ENCODE data around the gene NPHS1.

NPHS1 gene

GRCh38 chr19:35824150-35824549 is 28.2 kb downstream of the NPHS1 start:
- H3K9ac ChIP-seq (ENCODE audit: low read length): no peak overlapping the region
- H3K4me3 ChIP-seq (ENCODE audit: low read length): no peak overlapping the region
- no peaks in the 10 kb centered on the region for H3K27me3 ChIP-seq (ENCODE audit: control insufficient read depth, insufficient read depth, low read length)
- no peaks in the 10 kb centered on the region for H3K36me3 ChIP-seq (ENCODE audit: control insufficient read depth, low read depth, low read length)
- H3K9me3 ChIP-seq (ENCODE audit: control insufficient read depth, low read depth, low read length): no peaks in the 10 kb centered on the region
- peaks cover 3% of the 10 kb centered on the region for H3K4me1 ChIP-seq (ENCODE audit: control insufficient read depth, low read depth, low read length)
- no peak overlapping the region for H3K27ac ChIP-seq (ENCODE audit: low read length)

- Histone ChIP-seq H3K27me3 (ENCODE audit: control insufficient read depth, insufficient read depth, low read length) (no peaks in the 10 kb centered on the region), H3K4me1 (ENCODE audit: control insufficient read depth, low read depth, low read length) (peaks cover 3% of the 10 kb centered on the region), H3K9ac (ENCODE audit: low read length) (no peak overlapping the region), H3K36me3 (ENCODE audit: control insufficient read depth, low read depth, low read length) (no peaks in the 10 kb centered on the region), H3K9me3 (ENCODE audit: control insufficient read depth, low read depth, low read length) (no peaks in the 10 kb centered on the region), H3K27ac (ENCODE audit: low read length) (no peak overlapping the region), H3K4me3 (ENCODE audit: low read length) (no peak overlapping the region)
Observed at GRCh38 chr19:35822579-35822978, 29.7 kb downstream of the NPHS1 start.

- no peak overlapping the region for H3K27ac ChIP-seq (ENCODE audit: low read length)
- no peaks in the 10 kb centered on the region for H3K27me3 ChIP-seq (ENCODE audit: control insufficient read depth, insufficient read depth, low read length)
- H3K9ac ChIP-seq (ENCODE audit: low read length): no peak overlapping the region
- peaks cover 3% of the 10 kb centered on the region for H3K4me1 ChIP-seq (ENCODE audit: control insufficient read depth, low read depth, low read length)
- no peaks in the 10 kb centered on the region for H3K36me3 ChIP-seq (ENCODE audit: control insufficient read depth, low read depth, low read length)
- no peak overlapping the region for H3K4me3 ChIP-seq (ENCODE audit: low read length)
- H3K9me3 ChIP-seq (ENCODE audit: control insufficient read depth, low read depth, low read length): no peaks in the 10 kb centered on the region
Observed at GRCh38 chr19:35818445-35818844, 33.9 kb downstream of the NPHS1 start.

- no peak overlapping the region for H3K9ac ChIP-seq (ENCODE audit: low read length)
- no peak overlapping the region for H3K27ac ChIP-seq (ENCODE audit: low read length)
- H3K4me3 ChIP-seq (ENCODE audit: low read length): no peak overlapping the region
- H3K36me3 ChIP-seq (ENCODE audit: control insufficient read depth, low read depth, low read length): no peaks in the 10 kb centered on the region
- no peaks in the 10 kb centered on the region for H3K9me3 ChIP-seq (ENCODE audit: control insufficient read depth, low read depth, low read length)
- H3K27me3 ChIP-seq (ENCODE audit: control insufficient read depth, insufficient read depth, low read length): no peaks in the 10 kb centered on the region
- H3K4me1 ChIP-seq (ENCODE audit: control insufficient read depth, low read depth, low read length): peaks cover 3% of the 10 kb centered on the region
Observed at GRCh38 chr19:35816846-35817245, 35.5 kb downstream of the NPHS1 start.

GRCh38 chr19:35816262-35816661 is 36.0 kb downstream of the NPHS1 start:
- no peak overlapping the region for H3K4me3 ChIP-seq (ENCODE audit: low read length)
- no peaks in the 10 kb centered on the region for H3K9me3 ChIP-seq (ENCODE audit: control insufficient read depth, low read depth, low read length)
- H3K4me1 ChIP-seq (ENCODE audit: control insufficient read depth, low read depth, low read length): peaks cover 3% of the 10 kb centered on the region
- no peak overlapping the region for H3K9ac ChIP-seq (ENCODE audit: low read length)
- H3K27ac ChIP-seq (ENCODE audit: low read length): no peak overlapping the region
- H3K27me3 ChIP-seq (ENCODE audit: control insufficient read depth, insufficient read depth, low read length): no peaks in the 10 kb centered on the region
- no peaks in the 10 kb centered on the region for H3K36me3 ChIP-seq (ENCODE audit: control insufficient read depth, low read depth, low read length)

GRCh38 chr19:35813043-35813890 is 39.0 kb downstream of the NPHS1 start:
- no peak overlapping the region for H3K4me3 ChIP-seq (ENCODE audit: low read length)
- H3K9me3 ChIP-seq (ENCODE audit: control insufficient read depth, low read depth, low read length): no peaks in the 10 kb centered on the region
- H3K4me1 ChIP-seq (ENCODE audit: control insufficient read depth, low read depth, low read length): no peaks in the 10 kb centered on the region
- H3K9ac ChIP-seq (ENCODE audit: low read length): no peak overlapping the region
- H3K27ac ChIP-seq (ENCODE audit: low read length): no peak overlapping the region
- H3K27me3 ChIP-seq (ENCODE audit: control insufficient read depth, insufficient read depth, low read length): no peaks in the 10 kb centered on the region
- H3K36me3 ChIP-seq (ENCODE audit: control insufficient read depth, low read depth, low read length): no peaks in the 10 kb centered on the region

GRCh38 chr19:35812220-35813042 is 39.9 kb downstream of the NPHS1 start, which contains the start of gene PRODH2:
PRODH2 (minus strand) TSS chr19:35812845; CDS start chr19:35812805, 40 bp downstream.
- H3K9me3 ChIP-seq (ENCODE audit: control insufficient read depth, low read depth, low read length): no peaks in the 10 kb centered on the region
- H3K9ac ChIP-seq (ENCODE audit: low read length): no peak within 1 kb of the TSS
- H3K4me1 ChIP-seq (ENCODE audit: control insufficient read depth, low read depth, low read length): no peaks in the 10 kb centered on the region
- no peak within 1 kb of the TSS for H3K4me3 ChIP-seq (ENCODE audit: low read length)
- no peaks in the 10 kb centered on the region for H3K27me3 ChIP-seq (ENCODE audit: control insufficient read depth, insufficient read depth, low read length)
- H3K36me3 ChIP-seq (ENCODE audit: control insufficient read depth, low read depth, low read length): no peaks in the 10 kb centered on the region
- no peak within 1 kb of the TSS for H3K27ac ChIP-seq (ENCODE audit: low read length)

GRCh38 chr19:35811317-35812219 is 40.7 kb downstream of the NPHS1 start:
- Histone ChIP-seq H3K9me3 (ENCODE audit: control insufficient read depth, low read depth, low read length) (no peaks in the 10 kb centered on the region), H3K4me3 (ENCODE audit: low read length) (no peak overlapping the region), H3K27ac (ENCODE audit: low read length) (no peak overlapping the region), H3K4me1 (ENCODE audit: control insufficient read depth, low read depth, low read length) (no peaks in the 10 kb centered on the region), H3K27me3 (ENCODE audit: control insufficient read depth, insufficient read depth, low read length) (no peaks in the 10 kb centered on the region), H3K9ac (ENCODE audit: low read length) (no peak overlapping the region), H3K36me3 (ENCODE audit: control insufficient read depth, low read depth, low read length) (no peaks in the 10 kb centered on the region)

GRCh38 chr19:35807633-35808032 is 44.7 kb downstream of the NPHS1 start:
- Histone ChIP-seq H3K27me3 (ENCODE audit: control insufficient read depth, insufficient read depth, low read length) (no peaks in the 10 kb centered on the region), H3K27ac (ENCODE audit: low read length) (no peak overlapping the region), H3K4me3 (ENCODE audit: low read length) (no peak overlapping the region), H3K4me1 (ENCODE audit: control insufficient read depth, low read depth, low read length) (no peaks in the 10 kb centered on the region), H3K9ac (ENCODE audit: low read length) (no peak overlapping the region), H3K36me3 (ENCODE audit: control insufficient read depth, low read depth, low read length) (no peaks in the 10 kb centered on the region), H3K9me3 (ENCODE audit: control insufficient read depth, low read depth, low read length) (no peaks in the 10 kb centered on the region)

- Histone ChIP-seq H3K9ac (ENCODE audit: low read length) (no peak overlapping the region), H3K9me3 (ENCODE audit: control insufficient read depth, low read depth, low read length) (no peaks in the 10 kb centered on the region), H3K4me1 (ENCODE audit: control insufficient read depth, low read depth, low read length) (no peaks in the 10 kb centered on the region), H3K36me3 (ENCODE audit: control insufficient read depth, low read depth, low read length) (no peaks in the 10 kb centered on the region), H3K27ac (ENCODE audit: low read length) (no peak overlapping the region), H3K27me3 (ENCODE audit: control insufficient read depth, insufficient read depth, low read length) (no peaks in the 10 kb centered on the region), H3K4me3 (ENCODE audit: low read length) (no peak overlapping the region)
Observed at GRCh38 chr19:35806597-35806996, 45.7 kb downstream of the NPHS1 start.

GRCh38 chr19:35805526-35806102 is 46.7 kb downstream of the NPHS1 start:
- Histone ChIP-seq H3K9me3 (ENCODE audit: control insufficient read depth, low read depth, low read length) (no peaks in the 10 kb centered on the region), H3K4me3 (ENCODE audit: low read length) (no peak overlapping the region), H3K9ac (ENCODE audit: low read length) (no peak overlapping the region), H3K4me1 (ENCODE audit: control insufficient read depth, low read depth, low read length) (no peaks in the 10 kb centered on the region), H3K27me3 (ENCODE audit: control insufficient read depth, insufficient read depth, low read length) (no peaks in the 10 kb centered on the region), H3K27ac (ENCODE audit: low read length) (no peak overlapping the region), H3K36me3 (ENCODE audit: control insufficient read depth, low read depth, low read length) (no peaks in the 10 kb centered on the region)
